NCI-H2107 (cell line): ENCODE measurements around the gene MCM7.
A peak's percentile ranks its signal among the peaks of the same experiment; 100 is the strongest.
"Not testable (repeated sequence)": the region's sequence is repeated elsewhere in the genome, so short reads cannot be mapped to it uniquely, and the experiment has no call there.

ENCODE experiments used
- DNase-seq: peaks from one replicate; lab custom pipeline; 2025; lab: John Stamatoyannopoulos, UW

Gene MCM7

GRCh38 chr7:100101016-100101862, at the start of gene MCM7, which contains the start of gene AP4M1:
TSS of gene MCM7 (minus strand) at chr7:100101397. CDS start at chr7:100101294, 103 bp downstream.
TSS of gene AP4M1 (plus strand) at chr7:100101643. CDS start at chr7:100101715, 72 bp downstream.
- peak; percentile 97 for DNase-seq

DNA sequence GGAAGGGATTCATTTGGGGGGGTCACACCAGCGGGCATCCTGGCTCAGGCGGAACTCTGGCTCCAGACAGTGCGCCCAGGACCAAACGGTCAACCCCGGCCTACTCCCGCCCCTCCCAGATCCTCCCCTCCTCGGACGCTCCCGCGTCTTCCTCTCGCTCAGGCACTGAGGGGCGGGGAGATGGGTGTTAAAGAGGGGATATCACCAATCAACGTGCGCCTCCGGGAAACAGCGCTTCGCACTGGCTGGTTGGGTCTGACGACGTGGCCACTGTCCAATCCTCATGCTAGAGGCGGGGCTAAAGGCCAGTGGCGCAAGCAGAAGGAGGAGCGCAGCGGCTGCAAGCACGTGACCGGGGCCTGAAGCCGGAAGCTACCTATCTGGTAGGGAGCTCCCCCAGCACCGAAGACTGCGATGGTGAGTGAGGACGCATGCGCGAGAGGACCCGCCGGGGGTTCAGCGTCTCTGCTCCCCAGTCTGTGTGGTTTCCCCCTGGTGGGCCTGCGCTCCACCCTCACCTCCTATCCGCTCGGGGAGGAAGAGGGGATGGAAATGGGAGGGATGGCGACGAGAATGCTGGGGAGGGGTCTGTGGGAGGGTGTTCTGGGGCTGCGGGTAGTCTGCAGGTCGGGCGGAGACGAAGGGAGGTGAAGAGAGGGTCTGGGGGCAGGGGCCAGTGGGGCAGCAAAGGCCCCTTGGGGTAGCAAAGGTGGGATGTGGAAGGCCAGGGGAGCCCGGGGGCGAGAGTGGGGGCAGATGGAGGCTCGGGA, 47.5 kb upstream of the MCM7 start, which contains the start of gene LAMTOR4:
LAMTOR4 (plus strand) TSS at position 360 of the 770 bp plus-strand sequence; CDS start at position 415, 55 bp downstream.
- peak; percentile 98 for DNase-seq

DNA sequence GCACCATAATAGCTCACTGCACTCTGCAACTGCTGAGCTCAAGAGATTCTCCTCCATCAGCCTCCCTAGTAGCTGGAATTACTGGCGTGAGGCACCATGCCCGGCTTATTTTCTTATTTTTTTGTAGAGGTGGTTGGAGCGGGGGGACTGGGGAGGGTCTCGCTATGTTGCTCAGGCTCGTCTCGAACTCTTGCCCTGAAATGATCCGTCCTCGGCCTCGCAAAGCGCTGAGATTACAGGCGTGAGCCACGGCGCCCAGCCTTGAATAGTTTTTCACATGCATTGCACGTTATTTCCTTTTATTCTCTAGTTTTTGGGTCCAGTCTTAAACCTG, 47.0 kb upstream of the MCM7 start:
- DNase-seq, result no peak

DNA sequence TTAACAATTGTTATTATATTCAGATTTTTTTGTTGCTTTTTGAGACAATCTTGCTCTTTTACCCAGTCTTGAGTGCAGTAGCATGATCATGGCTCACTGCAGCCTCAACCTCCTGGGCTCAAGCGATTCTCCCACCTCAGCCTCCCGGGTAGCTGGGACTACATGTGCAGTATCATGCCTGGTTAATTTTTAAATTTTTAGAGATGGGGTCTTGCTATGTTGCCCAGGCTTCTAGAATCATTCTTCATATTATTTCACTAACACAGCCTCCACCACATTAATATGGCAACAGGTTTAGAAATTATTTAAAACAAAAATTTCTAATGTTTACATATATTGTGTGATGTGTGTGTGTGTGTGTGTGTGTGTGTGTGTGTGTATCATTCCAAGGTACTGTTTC, 46.1 kb upstream of the MCM7 start:
- DNase-seq, result no peak

DNA sequence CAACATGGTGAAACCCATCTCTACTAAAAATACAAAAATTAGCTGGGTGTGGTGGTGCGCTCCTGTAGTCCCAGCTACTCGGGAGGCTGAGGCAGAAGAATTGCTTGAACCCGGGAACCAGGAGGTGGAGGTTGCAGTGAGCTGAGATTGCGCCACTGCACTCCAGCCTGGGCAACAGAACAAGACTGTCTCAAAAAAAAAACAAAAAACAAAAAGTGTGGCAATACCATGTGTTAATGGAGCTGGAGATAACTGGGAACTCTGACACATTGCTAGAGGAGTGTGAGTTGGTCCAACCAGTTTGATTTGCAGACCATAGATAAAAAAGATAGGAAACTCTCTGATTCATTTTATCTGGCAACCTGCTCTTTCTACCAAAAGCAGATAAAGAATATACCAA, 45.2 kb upstream of the MCM7 start:
- not testable (repeated sequence) for DNase-seq

GRCh38 chr7:100142461-100142860, 41.3 kb upstream of the MCM7 start:
- DNase-seq, result no peak

- no peak for DNase-seq
These were observed 40.4 kb upstream of the MCM7 start for GRCh38 chr7:100141555-100141949.

- no peak for DNase-seq
These were observed 36.9 kb upstream of the MCM7 start for GRCh38 chr7:100137851-100138760.

- peak; percentile 32 for DNase-seq
These were observed 31.5 kb upstream of the MCM7 start for GRCh38 chr7:100132697-100133151.

DNA sequence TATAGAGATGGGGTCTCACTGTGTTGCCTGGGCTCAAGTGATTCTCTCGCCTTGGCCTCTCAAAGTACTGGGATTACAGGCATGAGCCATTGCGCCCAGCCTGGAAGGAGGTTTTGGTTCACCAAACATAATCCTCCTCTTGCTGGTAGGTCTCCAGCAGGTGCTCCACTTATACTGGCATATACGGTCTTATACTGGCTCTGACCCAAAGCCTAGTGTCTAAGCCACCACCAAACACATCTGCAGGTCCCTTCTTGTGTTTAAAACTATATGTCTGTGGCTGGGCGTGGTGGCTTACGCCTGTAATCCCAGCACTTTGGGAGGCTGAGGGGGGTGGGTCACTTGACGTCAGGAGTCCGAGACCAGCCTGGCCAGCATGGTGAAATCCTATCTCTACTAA, 30.9 kb upstream of the MCM7 start:
- DNase-seq, result no peak

GRCh38 chr7:100130608-100131453, 29.6 kb upstream of the MCM7 start:
- DNase-seq, result peak; percentile 85

GRCh38 chr7:100130220-100130607, 29.0 kb upstream of the MCM7 start:
- DNase-seq, result not testable (repeated sequence)

DNA sequence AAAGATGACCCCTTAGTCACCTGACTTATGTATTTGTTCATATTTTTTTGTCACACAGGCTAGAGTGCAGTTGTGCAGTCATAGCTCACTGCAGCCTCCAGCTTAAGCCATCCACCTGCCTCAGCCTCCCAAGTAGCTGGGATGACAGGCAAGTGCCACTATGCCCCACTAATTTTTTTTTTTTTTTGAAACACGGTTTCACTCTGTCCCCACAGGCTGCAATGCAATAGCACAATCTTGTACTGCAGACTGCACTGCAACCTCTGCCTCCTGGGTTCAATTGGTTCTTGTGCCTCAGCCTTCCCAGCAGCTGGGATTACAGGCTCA, 27.4 kb upstream of the MCM7 start:
- DNase-seq, result no peak

DNA sequence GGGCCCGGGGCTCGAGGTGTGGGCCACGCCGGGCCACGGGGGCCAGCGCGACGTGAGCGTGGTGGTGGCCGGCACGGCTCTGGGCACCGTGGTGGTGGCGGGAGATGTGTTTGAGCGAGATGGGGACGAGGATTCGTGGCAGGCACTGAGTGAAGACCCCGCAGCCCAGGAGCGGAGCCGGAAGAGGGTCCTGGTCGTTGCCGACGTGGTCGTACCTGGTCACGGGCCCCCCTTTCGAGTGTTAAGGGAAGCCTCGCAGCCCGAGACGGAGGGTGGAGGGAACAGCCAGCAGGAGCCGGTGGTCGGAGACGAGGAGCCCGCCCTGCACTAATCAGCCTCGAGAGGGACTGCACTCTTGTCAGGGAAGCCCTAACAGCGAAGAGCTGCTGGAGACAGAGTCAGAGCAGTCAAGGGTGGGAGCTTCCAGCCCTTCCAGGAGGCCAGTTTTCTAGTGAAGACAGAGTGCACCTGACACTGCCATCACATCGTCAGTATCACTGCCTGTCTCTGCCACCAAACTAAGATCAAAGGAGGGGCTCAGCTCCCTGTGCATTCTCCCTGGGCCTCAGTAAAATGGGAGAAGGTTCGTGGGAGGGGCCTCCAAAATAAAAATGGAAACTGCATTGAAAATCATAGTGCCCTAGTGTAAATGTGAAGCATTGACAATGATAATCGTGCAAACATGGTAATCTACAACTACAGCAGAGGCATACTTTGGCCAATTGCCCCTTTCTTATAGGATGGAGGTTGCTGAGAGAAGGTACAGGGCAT, 26.9 kb upstream of the MCM7 start:
- DNase-seq, result no peak

DNA sequence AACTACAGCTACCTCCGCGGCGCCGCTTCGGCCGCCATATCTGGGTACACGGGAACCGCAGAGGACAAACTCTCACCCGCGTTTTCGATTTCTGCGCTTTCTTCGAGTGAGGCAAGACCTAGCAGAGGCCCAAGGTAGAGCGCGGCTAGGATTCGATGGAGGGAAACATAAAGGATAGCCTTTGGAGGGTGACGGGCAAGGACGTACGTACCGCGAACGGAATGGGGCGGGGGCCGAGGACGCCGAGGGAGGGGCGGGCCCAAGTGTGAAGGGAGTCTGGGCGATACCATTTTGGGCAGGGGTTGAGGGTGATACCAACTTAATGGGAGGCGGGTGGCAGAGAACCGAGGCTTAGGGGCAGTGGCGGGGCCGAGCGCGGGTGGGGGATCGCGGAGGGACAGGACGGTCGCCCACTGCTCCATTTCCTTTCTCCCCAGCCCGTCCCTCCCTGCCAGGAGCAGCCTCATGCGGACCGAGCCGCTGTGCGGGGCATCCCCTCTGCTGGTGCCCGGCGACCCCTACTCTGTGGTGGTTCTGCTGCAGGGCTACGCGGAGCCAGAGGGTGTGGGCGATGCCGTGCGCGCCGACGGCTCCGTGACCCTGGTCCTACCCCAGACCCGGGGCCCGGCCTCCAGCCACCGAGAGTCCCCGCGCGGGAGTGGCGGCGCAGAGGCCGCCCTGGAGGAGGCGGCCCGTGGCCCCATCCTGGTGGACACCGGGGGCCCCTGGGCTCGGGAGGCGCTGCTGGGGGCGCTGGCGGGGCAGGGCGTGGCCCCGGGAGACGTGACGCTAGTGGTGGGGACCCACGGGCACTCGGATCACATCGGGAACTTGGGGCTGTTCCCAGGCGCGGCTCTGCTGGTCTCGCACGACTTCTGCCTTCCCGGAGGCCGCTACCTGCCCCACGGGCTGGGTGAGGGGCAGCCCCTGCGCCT, 26.0 kb upstream of the MCM7 start, which contains the start of gene MBLAC1:
MBLAC1 (plus strand) TSS at position 37 of the 935 bp plus-strand sequence; CDS start at position 466, 429 bp downstream.
- DNase-seq, result peak; percentile 83

- DNase-seq, result no peak
These were observed 25.2 kb upstream of the MCM7 start for GRCh38 chr7:100126239-100126930.

DNA sequence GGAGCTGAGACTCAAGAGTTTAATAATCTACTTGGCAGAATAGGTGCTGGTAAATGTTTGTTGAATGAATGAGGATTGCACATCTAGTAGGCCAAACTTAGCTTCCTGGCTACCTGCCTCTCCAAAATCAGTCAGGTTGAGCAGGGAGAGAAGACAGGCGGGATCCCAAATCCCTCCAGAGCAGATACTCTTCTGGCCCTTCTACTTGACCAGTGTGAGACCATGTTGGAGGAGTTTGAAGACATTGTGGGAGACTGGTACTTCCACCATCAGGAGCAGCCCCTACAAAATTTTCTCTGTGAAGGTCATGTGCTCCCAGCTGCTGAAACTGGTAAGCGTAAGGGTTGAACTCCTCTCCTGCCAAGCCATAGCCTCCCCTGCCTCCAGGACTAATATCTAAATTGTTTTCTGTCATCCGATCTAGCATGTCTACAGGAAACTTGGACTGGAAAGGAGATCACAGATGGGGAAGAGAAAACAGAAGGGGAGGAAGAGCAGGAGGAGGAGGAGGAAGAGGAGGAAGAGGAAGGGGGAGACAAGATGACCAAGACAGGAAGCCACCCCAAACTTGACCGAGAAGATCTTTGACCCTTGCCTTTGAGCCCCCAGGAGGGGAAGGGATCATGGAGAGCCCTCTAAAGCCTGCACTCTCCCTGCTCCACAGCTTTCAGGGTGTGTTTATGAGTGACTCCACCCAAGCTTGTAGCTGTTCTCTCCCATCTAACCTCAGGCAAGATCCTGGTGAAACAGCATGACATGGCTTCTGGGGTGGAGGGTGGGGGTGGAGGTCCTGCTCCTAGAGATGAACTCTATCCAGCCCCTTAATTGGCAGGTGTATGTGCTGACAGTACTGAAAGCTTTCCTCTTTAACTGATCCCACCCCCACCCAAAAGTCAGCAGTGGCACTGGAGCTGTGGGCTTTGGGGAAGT, 23.4 kb upstream of the MCM7 start:
- no peak for DNase-seq
